Measurements from ENCODE around the gene SLC9C1. TPM values are rescaled to one million over a fixed set of nuclear protein-coding genes. Genes with fewer than 3 reads are reported as not detected.

SLC9C1 gene
- total RNA-seq, 1 donor from 2014 or later: not detected

GRCh38 chr3:112308151-112308911 is 14.3 kb upstream of the SLC9C1 start:
- intact Hi-C loops (cut with micrococcal nuclease): no loop called here

- intact Hi-C loops (cut with micrococcal nuclease): no loop called here
These were observed 13.5 kb upstream of the SLC9C1 start for GRCh38 chr3:112307557-112307956.

- intact Hi-C loops (cut with micrococcal nuclease): no loop called here
These were observed 12.8 kb upstream of the SLC9C1 start for GRCh38 chr3:112306825-112307224.

GRCh38 chr3:112304611-112305010 is 10.6 kb upstream of the SLC9C1 start:
- intact Hi-C loops (cut with micrococcal nuclease): no loop called here

- intact Hi-C loops (cut with micrococcal nuclease): loop anchor here (1.0 to 2.0 kb wide), 2 partner anchors 10 to 171 kb away; partner anchors contain the start of genes GCSAM and SLC9C1
These were observed 9.8 kb upstream of the SLC9C1 start for GRCh38 chr3:112303764-112304325.

- intact Hi-C loops (cut with micrococcal nuclease): loop anchor here (1.0 to 2.0 kb wide), 2 partner anchors 9 to 170 kb away; partner anchors contain the start of genes GCSAM and SLC9C1
These were observed 9.1 kb upstream of the SLC9C1 start for GRCh38 chr3:112302881-112303763.

GRCh38 chr3:112302150-112302830 is 8.3 kb upstream of the SLC9C1 start:
- intact Hi-C loops (cut with micrococcal nuclease): loop anchor here (2.0 kb wide), 1 partner anchor 169 kb away; the partner anchor contains the start of gene GCSAM

GRCh38 chr3:112298781-112299180 is 4.8 kb upstream of the SLC9C1 start:
- intact Hi-C loops (cut with micrococcal nuclease): loop anchor here (10.0 kb wide), 1 partner anchor 676 kb away; the partner anchor contains the start of gene CD200R1

GRCh38 chr3:112297714-112298113 is 3.7 kb upstream of the SLC9C1 start:
- intact Hi-C loops (cut with micrococcal nuclease): loop anchor here (1.0 to 10.0 kb wide), 3 partner anchors 185 to 677 kb away; partner anchors contain the start of gene CD200R1

GRCh38 chr3:112289011-112289410 is 5.0 kb downstream of the SLC9C1 start:
- intact Hi-C loops (cut with micrococcal nuclease): no loop called here

- intact Hi-C loops (cut with micrococcal nuclease): no loop called here
These were observed 13.8 kb downstream of the SLC9C1 start for GRCh38 chr3:112280266-112280665.

- intact Hi-C loops (cut with micrococcal nuclease): no loop called here
These were observed 20.5 kb downstream of the SLC9C1 start for GRCh38 chr3:112273536-112273935.

GRCh38 chr3:112261742-112262141 is 32.3 kb downstream of the SLC9C1 start:
- intact Hi-C loops (cut with micrococcal nuclease): no loop called here

GRCh38 chr3:112260563-112260962 is 33.5 kb downstream of the SLC9C1 start:
- intact Hi-C loops (cut with micrococcal nuclease): no loop called here

GRCh38 chr3:112253301-112253971 is 40.6 kb downstream of the SLC9C1 start:
- intact Hi-C loops (cut with micrococcal nuclease): no loop called here

- intact Hi-C loops (cut with micrococcal nuclease): no loop called here
These were observed 46.1 kb downstream of the SLC9C1 start for GRCh38 chr3:112247900-112248299.

- intact Hi-C loops (cut with micrococcal nuclease): no loop called here
These were observed 46.7 kb downstream of the SLC9C1 start for GRCh38 chr3:112247350-112247749.

- intact Hi-C loops (cut with micrococcal nuclease): no loop called here
These were observed 60.9 kb downstream of the SLC9C1 start for GRCh38 chr3:112233083-112233482.

GRCh38 chr3:112231727-112232126 is 62.3 kb downstream of the SLC9C1 start:
- intact Hi-C loops (cut with micrococcal nuclease): no loop called here

- intact Hi-C loops (cut with micrococcal nuclease): no loop called here
These were observed 64.0 kb downstream of the SLC9C1 start for GRCh38 chr3:112230033-112230432.

All from T-helper 1 cell treated with Interleukin-12 subunit alpha and Interleukin-12 subunit beta and Interleukin-4 antibody, amounts not matched to agents 30 ng/mL and 1 ng/mL, for 36 hours (primary cell).